B cell (primary cell): ENCODE data around the gene CALHM3. TPM values are rescaled to one million over a fixed set of nuclear protein-coding genes. Genes with fewer than 3 reads are reported as not detected.

Experiments
- ATAC-seq: fragments of 200-7000 bp; cut with Tn5 transposase; one replicate; pipeline ENCODE4 v1.10.0; 2021; ENCODE audit warnings: low read depth, mild to moderate bottlenecking, moderate number of reproducible peaks, moderate library complexity
- CTCF ChIA-PET: fragments of 350-600 bp; sonication (Branson Sonifier 250); formaldehyde crosslinking; loops from one replicate; lab custom pipeline; 2021; ENCODE audit warnings: antibody characterized with exemption, inconsistent platforms; lab: Charles Lee
- POLR2A ChIA-PET: fragments of 350-600 bp; sonication (Branson Sonifier 250); formaldehyde crosslinking; loops from one replicate; lab custom pipeline; 2021; ENCODE audit warnings: antibody characterized with exemption; lab: Charles Lee
- DNase-seq: peaks from one replicate; pipeline ENCODE4 v3.0.0; 2013
- H2AFZ ChIP-seq: 2 replicates; pipeline ENCODE4 v1.6.1; 2012; ENCODE audit warnings: mild to moderate bottlenecking, low read depth, low read length; ENCODE audit not compliant: insufficient read depth, poor library complexity, severe bottlenecking
- H3K27ac ChIP-seq, 2 donors: 1 replicate in 1 of 2; 2 replicates in 1 of 2; pipeline ENCODE4 v1.5.1; 2012 to 2013; ENCODE audit warnings: low read length in 2 of 2, mild to moderate bottlenecking in 2 of 2, moderate library complexity in 1 of 2
- H3K27me3 ChIP-seq, 4 experiments: fragments of 200-600 bp in 1 of 4; sonication (generic) in 1 of 4; replicated peaks in 1 of 4; 1 replicate in 2 of 4; 2 replicates in 2 of 4; pipeline versions ENCODE4 v1.6.1 to v1.7.0; 2013 to 2016; ENCODE audit warnings: low read length in 3 of 4, mild to moderate bottlenecking in 2 of 4, mixed read lengths in 1 of 4, moderate library complexity in 1 of 4; ENCODE audit not compliant: insufficient read depth in 4 of 4, control insufficient read depth in 3 of 4; ENCODE audit errors: control extremely low read depth in 1 of 4
- H3K36me3 ChIP-seq, 2 experiments: replicated peaks in 1 of 2; 1 replicate in 1 of 2; 2 replicates in 1 of 2; pipeline versions ENCODE4 v1.6.1 to v1.7.1; 2013; ENCODE audit warnings: low read length in 1 of 2; ENCODE audit not compliant: insufficient read depth in 2 of 2, control insufficient read depth in 1 of 2; ENCODE audit errors: control extremely low read depth in 1 of 2, extremely low read depth in 1 of 2
- H3K4me1 ChIP-seq, 2 donors: fragments of 200-600 bp in 1 of 2; sonication (generic) in 1 of 2; 1 replicate in 1 of 2; 2 replicates in 1 of 2; pipeline versions ENCODE4 v1.5.1 to v1.6.1; 2013 to 2017; ENCODE audit warnings: low read length in 2 of 2; ENCODE audit not compliant: control insufficient read depth in 2 of 2, insufficient read depth in 2 of 2
- H3K4me2 ChIP-seq: replicated peaks from 2 replicates; pipeline ENCODE3; 2012; ENCODE audit warnings: mild to moderate bottlenecking, low read depth, low read length; ENCODE audit not compliant: poor library complexity, severe bottlenecking
- H3K4me3 ChIP-seq, 5 experiments: fragments of 200-600 bp in 1 of 5; sonication (generic) in 1 of 5; 1 replicate in 3 of 5; 2 replicates in 2 of 5; pipeline versions ENCODE4 v1.5.1 to v1.7.0; 2011 to 2016; ENCODE audit warnings: low read length in 4 of 5, mild to moderate bottlenecking in 4 of 5, low read depth in 2 of 5, control low read depth in 1 of 5, moderate library complexity in 1 of 5; ENCODE audit not compliant: insufficient read depth in 1 of 5; ENCODE audit errors: control extremely low read depth in 1 of 5, extremely low read depth in 1 of 5
- H3K79me2 ChIP-seq: fragments of 200-600 bp; sonication (generic); one replicate; pipeline ENCODE4 v1.6.0; 2016; ENCODE audit warnings: low read length; ENCODE audit not compliant: control insufficient read depth, insufficient read depth
- H3K9ac ChIP-seq: fragments of 200-600 bp; sonication (generic); 2 replicates; pipeline ENCODE4 v1.6.1; 2017; ENCODE audit warnings: mild to moderate bottlenecking, low read length, moderate library complexity
- H3K9me3 ChIP-seq, 3 donors: one replicate each; pipeline versions ENCODE4 v1.6.1 to v1.7.1; 2013; ENCODE audit warnings: low read length in 2 of 3; ENCODE audit not compliant: control insufficient read depth in 2 of 3, insufficient read depth in 1 of 3; ENCODE audit errors: control extremely low read depth in 1 of 3
- H4K20me1 ChIP-seq: 2 replicates; pipeline ENCODE4 v1.6.0; 2012; ENCODE audit warnings: mild to moderate bottlenecking, low read length; ENCODE audit not compliant: insufficient read depth, control insufficient read depth, poor library complexity, severe bottlenecking
- H3K27ac Mint-ChIP-seq: one replicate; pipeline ENCODE4 v1.8.0; 2021; ENCODE audit warnings: mixed read lengths
- H3K27me3 Mint-ChIP-seq: one replicate; pipeline ENCODE4 v1.8.0; 2021; ENCODE audit warnings: mixed read lengths
- H3K4me1 Mint-ChIP-seq: one replicate; pipeline ENCODE4 v1.8.0; 2021; ENCODE audit warnings: mixed read lengths
- H3K4me3 Mint-ChIP-seq: one replicate; pipeline ENCODE4 v1.8.0; 2021; ENCODE audit warnings: mixed read lengths
- H3K9me3 Mint-ChIP-seq: one replicate; pipeline ENCODE4 v1.8.0; 2022; ENCODE audit warnings: mixed read lengths; ENCODE audit not compliant: insufficient read depth
- CTCF ChIP-seq: fragments of 200-600 bp; IDR thresholded peaks from one replicate; pipeline ENCODE4 v1.8.0; 2022; ENCODE audit warnings: antibody characterized with exemption, mild to moderate bottlenecking
- EZH2 ChIP-seq: IDR thresholded peaks from 2 replicates; pipeline ENCODE4 v1.6.1; 2012; ENCODE audit warnings: borderline replicate concordance, low read depth, mild to moderate bottlenecking, moderate library complexity, low read length; ENCODE audit not compliant: insufficient read depth, poor library complexity, severe bottlenecking
- WGBS: methylation state at CpG from one replicate; pipeline ENCODE4 v1.1.5; 2013; ENCODE audit warnings: missing lambda C conversion rate; ENCODE audit not compliant: insufficient coverage; 5-methylcytosine and 5-hydroxymethylcytosine counted together
- intact Hi-C: fragments of 100-400 bp; cut with micrococcal nuclease; formaldehyde crosslinking; loops from one replicate; pipeline ENCODE4 v1.10.0; 2022
- polyA plus RNA-seq: library from polyadenylated mRNA; depleted of rRNA; stranded (reverse); fragments of >200 nt; gene quantifications from 2 replicates; pipeline ENCODE4 v1.2.3, GENCODE V29; 2012
- total RNA-seq, 2 donors: library from RNA; stranded (reverse); fragments of 120-200 nt in 1 of 2; gene quantifications; 1 replicate in 1 of 2; 2 replicates in 1 of 2; pipeline versions ENCODE4 v1.2.3 to v1.2.4, GENCODE V29; 2013 to 2022

The CALHM3 gene
- total and polyA plus RNA-seq, 2 donors (not counting 1 experiment from before 2014, with no cell fraction given) = not detected

GRCh38 chr10:103490986-103491314, 11.9 kb upstream of the CALHM3 start:
- Histone ChIP-seq H3K9ac (no peak overlapping the region), H3K27ac (peak overlapping the region; percentile 19 to 24), H3K79me2 (no peaks in the 10 kb centered on the region), H3K36me3 (no peaks in the 10 kb centered on the region), H3K4me2 (peak overlapping the region; percentile 48), H3K27me3 (peaks cover 0 to 32% (median 24%) of the 10 kb centered on the region in 4 experiments), H4K20me1 (no peaks in the 10 kb centered on the region), H3K4me1 (peaks cover 25 to 26% of the 10 kb centered on the region in 2 donors), H2AFZ (no peak overlapping the region), H3K4me3 (no peak overlapping the region), H3K9me3 (peaks cover 0 to 2% (median 0%) of the 10 kb centered on the region in 3 donors)
- ATAC-seq = peak; percentile 29
- intact Hi-C loops = loop anchor here (5.0 kb wide), 1 partner anchor 101 kb away; no protein-coding TSS in a partner anchor
- no peak for DNase-seq
- ChIA-PET CTCF (interaction anchor here (0.5 to 12.2 kb wide), 8 partner anchors 8 to 775 kb away, joined by 3 to 345 read pairs (median 5); no protein-coding TSS in a partner anchor), POLR2A (interaction anchor here (0.7 to 0.8 kb wide), 2 partner anchors 34 to 515 kb away, joined by 3 to 7 read pairs; no protein-coding TSS in a partner anchor)
- Mint-ChIP-seq H3K27ac (no peak overlapping the region), H3K27me3 (peaks cover 38% of the 10 kb centered on the region), H3K4me1 (peaks cover 34% of the 10 kb centered on the region), H3K9me3 (no peaks in the 10 kb centered on the region), H3K4me3 (no peak overlapping the region)
- TF ChIP-seq EZH2 (no peak), CTCF (no peak)
- no CpG with 5 or more reads among the region's 1 CpG for WGBS

- peaks cover 11% of the 10 kb centered on the region for H3K27me3 Mint-ChIP-seq
- Histone ChIP-seq H3K4me2 (no peak overlapping the region), H3K9ac (no peak overlapping the region), H3K9me3 (no peaks in the 10 kb centered on the region), H3K4me1 (peaks cover 10 to 17% of the 10 kb centered on the region in 2 donors), H3K27ac (no peak overlapping the region), H3K36me3 (no peaks in the 10 kb centered on the region), H2AFZ (no peak overlapping the region), H3K79me2 (no peaks in the 10 kb centered on the region), H3K4me3 (no peak overlapping the region), H3K27me3 (peaks cover 0 to 5% (median 0%) of the 10 kb centered on the region in 4 experiments), H4K20me1 (no peaks in the 10 kb centered on the region)
- ATAC-seq = no peak
- H3K27ac Mint-ChIP-seq = no peak overlapping the region
- WGBS = 86% methylated on average over 1 of the region's 2 CpGs
- H3K4me1 Mint-ChIP-seq = peaks cover 21% of the 10 kb centered on the region
- CTCF ChIA-PET = interaction anchor here (3.2 to 12.2 kb wide), 3 partner anchors 35 to 71 kb away, joined by 25 to 345 read pairs (median 34); partner anchors contain the start of gene CALHM2
- H3K9me3 Mint-ChIP-seq = no peaks in the 10 kb centered on the region
- TF ChIP-seq EZH2 (no peak), CTCF (no peak)
- no peak overlapping the region for H3K4me3 Mint-ChIP-seq
- intact Hi-C loops = loop anchor here (10.0 kb wide), 1 partner anchor 653 kb away; the partner anchor contains the start of gene CYP17A1
- POLR2A ChIA-PET = interaction anchor here (0.7 kb wide), 1 partner anchor 70 kb away, joined by 4 read pairs; no protein-coding TSS in a partner anchor
- no peak for DNase-seq
Measured at GRCh38 chr10:103487410-103487708, 8.3 kb upstream of the CALHM3 start.
